A549 treated with ZK216348 at 1 μM for 4 hours (cell line): ENCODE data around the gene ABCC8. TPM values are rescaled to one million over a fixed set of nuclear protein-coding genes. Genes with fewer than 3 reads are reported as not detected.

Experiments
- total RNA-seq: library from RNA; stranded (reverse); fragments of 200-300 nt; extraction: Qiagen RNA extraction; gene quantifications from 5 replicates; pipeline ENCODE4 v1.2.3, GENCODE V29; 2022; ENCODE audit warnings: low read depth

Gene ABCC8
- total RNA-seq, result 1.4 to 3.4 TPM (median 2.8 TPM) in 5 replicates

GRCh38 chr11:17476317-17477083 lies at the start of gene ABCC8:
ABCC8 (minus strand) TSS chr11:17476845; CDS start chr11:17476776, 69 bp downstream.

GRCh38 chr11:17388609-17389210 lies 87.9 kb downstream of the ABCC8 start, which contains the start of gene KCNJ11:
KCNJ11 (minus strand) TSS chr11:17388659; CDS start chr11:17388091, 568 bp downstream.

GRCh38 chr11:17351510-17352176 lies 125.0 kb downstream of the ABCC8 start, which contains the start of gene NCR3LG1:
NCR3LG1 (plus strand) TSS chr11:17351800; CDS start chr11:17351970, 170 bp downstream.

Other genes starting within 250 kb of the ABCC8 start
- gene NUCB2, start 200.1 kb downstream of the ABCC8 start, total RNA-seq, result 27.8 to 39.7 TPM (median 32.9 TPM) in 5 replicates
- 1.9 to 2.8 TPM (median 2.6 TPM) in 5 replicates for gene NCR3LG1, start 125.0 kb downstream of the ABCC8 start, total RNA-seq
- gene KCNJ11, start 88.2 kb downstream of the ABCC8 start, total RNA-seq, result 0.90 to 2.0 TPM (median 1.4 TPM) in 5 replicates
- 0.87 to 1.6 TPM (median 1.3 TPM) in 5 replicates for gene USH1C, start 67.6 kb upstream of the ABCC8 start, total RNA-seq
- not detected in 5 replicates for gene OTOG, start 70.4 kb upstream of the ABCC8 start, total RNA-seq
- gene MYOD1, start 242.7 kb upstream of the ABCC8 start, total RNA-seq, result not detected in 5 replicates